Astrocyte (in vitro differentiated cells and primary cell): ENCODE data around the gene CLDN3. TPM values are rescaled to one million over a fixed set of nuclear protein-coding genes. Genes with fewer than 3 reads are reported as not detected.
A peak's percentile ranks its signal among the peaks of the same experiment; 100 is the strongest.
"Not testable (repeated sequence)": the region's sequence is repeated elsewhere in the genome, so short reads cannot be mapped to it uniquely, and the experiment has no call there.

Experiments
- DNase-seq: peaks from one replicate; pipeline ENCODE4 v3.0.0-alpha.2; 2010; ENCODE audit warnings: low read depth
- FAIRE-seq: peaks from 2 replicates; lab custom pipeline; 2011; peaks lifted over from hg19 to GRCh38; lab: Jason Lieb, UNC
- H2AFZ ChIP-seq: 2 replicates; pipeline ENCODE4 v1.6.0; 2012; ENCODE audit warnings: low read depth, low read length, inconsistent platforms
- H3K27ac ChIP-seq: 2 replicates; pipeline ENCODE4 v1.5.1; 2011; ENCODE audit warnings: low read depth, low read length, inconsistent platforms
- H3K27me3 ChIP-seq: 2 replicates; pipeline ENCODE4 v1.6.0; 2011; ENCODE audit warnings: low read length, inconsistent platforms; ENCODE audit not compliant: insufficient read depth
- H3K36me3 ChIP-seq: 2 replicates; pipeline ENCODE4 v1.5.1; 2011; ENCODE audit warnings: low read length, inconsistent platforms; ENCODE audit not compliant: insufficient read depth
- H3K4me1 ChIP-seq: 2 replicates; pipeline ENCODE4 v1.5.1; 2011; ENCODE audit warnings: low read length, inconsistent platforms; ENCODE audit not compliant: insufficient read depth
- H3K4me2 ChIP-seq: 2 replicates; pipeline ENCODE4 v1.6.0; 2012; ENCODE audit warnings: low read length, inconsistent platforms
- H3K4me3 ChIP-seq: 2 replicates; pipeline ENCODE4 v1.5.1; 2011; ENCODE audit warnings: low read depth, mild to moderate bottlenecking, low read length, inconsistent platforms; ENCODE audit not compliant: insufficient read depth
- H3K79me2 ChIP-seq: 2 replicates; pipeline ENCODE4 v1.6.0; 2012; ENCODE audit warnings: mild to moderate bottlenecking, low read length, inconsistent platforms; ENCODE audit not compliant: insufficient read depth
- H3K9ac ChIP-seq: 2 replicates; pipeline ENCODE4 v1.6.0; 2012; ENCODE audit warnings: mild to moderate bottlenecking, low read length, inconsistent platforms
- H3K9me3 ChIP-seq: 2 replicates; pipeline ENCODE4 v1.5.1; 2012; ENCODE audit warnings: low read depth, mild to moderate bottlenecking, low read length, inconsistent platforms; ENCODE audit not compliant: insufficient read depth
- H4K20me1 ChIP-seq: 2 replicates; pipeline ENCODE4 v1.6.0; 2012; ENCODE audit warnings: low read length, inconsistent platforms; ENCODE audit not compliant: insufficient read depth
- H3K27ac Mint-ChIP-seq: one replicate; pipeline ENCODE4 v1.8.0; 2021; ENCODE audit warnings: mild to moderate bottlenecking, mixed read lengths; ENCODE audit not compliant: unreplicated experiment
- H3K27me3 Mint-ChIP-seq: one replicate; pipeline ENCODE4 v1.8.0; 2021; ENCODE audit warnings: low read depth, mixed read lengths; ENCODE audit not compliant: unreplicated experiment
- H3K36me3 Mint-ChIP-seq: one replicate; pipeline ENCODE4 v1.8.0; 2021; ENCODE audit warnings: low read depth, mixed read lengths; ENCODE audit not compliant: unreplicated experiment
- H3K4me1 Mint-ChIP-seq: one replicate; pipeline ENCODE4 v1.8.0; 2021; ENCODE audit warnings: low read depth, mixed read lengths; ENCODE audit not compliant: unreplicated experiment
- H3K4me3 Mint-ChIP-seq: one replicate; pipeline ENCODE4 v1.8.0; 2021; ENCODE audit warnings: mild to moderate bottlenecking, moderate library complexity, mixed read lengths; ENCODE audit not compliant: unreplicated experiment
- H3K9me3 Mint-ChIP-seq: one replicate; pipeline ENCODE4 v1.8.0; 2021; ENCODE audit warnings: mild to moderate bottlenecking, mixed read lengths; ENCODE audit not compliant: unreplicated experiment
- EZH2 ChIP-seq: IDR thresholded peaks from 2 replicates; pipeline ENCODE4 v1.6.1; 2012; ENCODE audit warnings: mild to moderate bottlenecking, low read length, inconsistent platforms; ENCODE audit not compliant: insufficient read depth
- total RNA-seq: library from RNA; stranded (reverse); gene quantifications from 2 replicates; pipeline ENCODE4 v1.2.1, GENCODE V29; 2021
- TF ChIP-seq, protein P1 (sequence below): IDR thresholded peaks from 2 replicates; pipeline ENCODE4 v1.5.1; 2011; ENCODE audit warnings: low read depth, mild to moderate bottlenecking, inconsistent platforms, low read length, moderate library complexity; ENCODE audit not compliant: insufficient read depth

Gene CLDN3
- total RNA-seq, 1 donor from 2014 or later, result 0.68 TPM

DNA sequence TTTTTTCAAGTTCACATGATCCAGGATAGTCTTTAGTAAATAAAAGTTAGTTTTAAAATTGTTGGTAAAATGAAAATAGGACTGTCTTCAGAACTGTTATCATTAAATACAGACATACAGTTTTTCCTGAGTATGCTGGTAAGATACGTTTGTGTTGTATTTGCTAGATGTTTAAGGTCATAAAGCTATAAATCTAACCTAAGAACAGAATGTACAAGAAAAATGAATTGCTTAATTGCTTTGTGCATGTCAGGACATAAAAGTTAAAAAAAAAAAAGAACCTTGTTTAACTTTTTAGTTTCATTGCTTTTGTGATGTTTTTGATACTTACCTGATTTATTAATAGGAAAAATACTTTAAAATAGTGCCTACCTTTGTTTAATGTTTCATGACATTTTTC is 31.5 kb upstream of the CLDN3 start:
- H3K79me2 ChIP-seq, result no peaks in the 10 kb centered on the region
- H3K4me1 ChIP-seq, result no peaks in the 10 kb centered on the region
- no peak overlapping the region for H2AFZ ChIP-seq
- DNase-seq (no peak), FAIRE-seq (no peak)
- H3K36me3 ChIP-seq, result no peaks in the 10 kb centered on the region
- H3K27me3 ChIP-seq, result no peaks in the 10 kb centered on the region
- TF ChIP-seq EZH2, result no peak
- TF ChIP-seq, protein P1, sequence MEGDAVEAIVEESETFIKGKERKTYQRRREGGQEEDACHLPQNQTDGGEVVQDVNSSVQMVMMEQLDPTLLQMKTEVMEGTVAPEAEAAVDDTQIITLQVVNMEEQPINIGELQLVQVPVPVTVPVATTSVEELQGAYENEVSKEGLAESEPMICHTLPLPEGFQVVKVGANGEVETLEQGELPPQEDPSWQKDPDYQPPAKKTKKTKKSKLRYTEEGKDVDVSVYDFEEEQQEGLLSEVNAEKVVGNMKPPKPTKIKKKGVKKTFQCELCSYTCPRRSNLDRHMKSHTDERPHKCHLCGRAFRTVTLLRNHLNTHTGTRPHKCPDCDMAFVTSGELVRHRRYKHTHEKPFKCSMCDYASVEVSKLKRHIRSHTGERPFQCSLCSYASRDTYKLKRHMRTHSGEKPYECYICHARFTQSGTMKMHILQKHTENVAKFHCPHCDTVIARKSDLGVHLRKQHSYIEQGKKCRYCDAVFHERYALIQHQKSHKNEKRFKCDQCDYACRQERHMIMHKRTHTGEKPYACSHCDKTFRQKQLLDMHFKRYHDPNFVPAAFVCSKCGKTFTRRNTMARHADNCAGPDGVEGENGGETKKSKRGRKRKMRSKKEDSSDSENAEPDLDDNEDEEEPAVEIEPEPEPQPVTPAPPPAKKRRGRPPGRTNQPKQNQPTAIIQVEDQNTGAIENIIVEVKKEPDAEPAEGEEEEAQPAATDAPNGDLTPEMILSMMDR, result no peak
- no peak overlapping the region for H3K27ac ChIP-seq
- H3K4me3 ChIP-seq, result no peak overlapping the region
- H4K20me1 ChIP-seq, result no peaks in the 10 kb centered on the region
- H3K4me3 Mint-ChIP-seq, result no peak overlapping the region
- no peak overlapping the region for H3K27ac Mint-ChIP-seq
- H3K9me3 Mint-ChIP-seq, result no peaks in the 10 kb centered on the region
- H3K4me2 ChIP-seq, result no peak overlapping the region
- no peaks in the 10 kb centered on the region for H3K27me3 Mint-ChIP-seq
- no peak overlapping the region for H3K9ac ChIP-seq
- no peaks in the 10 kb centered on the region for H3K9me3 ChIP-seq
- peaks cover 5% of the 10 kb centered on the region for H3K4me1 Mint-ChIP-seq
- no peaks in the 10 kb centered on the region for H3K36me3 Mint-ChIP-seq

DNA sequence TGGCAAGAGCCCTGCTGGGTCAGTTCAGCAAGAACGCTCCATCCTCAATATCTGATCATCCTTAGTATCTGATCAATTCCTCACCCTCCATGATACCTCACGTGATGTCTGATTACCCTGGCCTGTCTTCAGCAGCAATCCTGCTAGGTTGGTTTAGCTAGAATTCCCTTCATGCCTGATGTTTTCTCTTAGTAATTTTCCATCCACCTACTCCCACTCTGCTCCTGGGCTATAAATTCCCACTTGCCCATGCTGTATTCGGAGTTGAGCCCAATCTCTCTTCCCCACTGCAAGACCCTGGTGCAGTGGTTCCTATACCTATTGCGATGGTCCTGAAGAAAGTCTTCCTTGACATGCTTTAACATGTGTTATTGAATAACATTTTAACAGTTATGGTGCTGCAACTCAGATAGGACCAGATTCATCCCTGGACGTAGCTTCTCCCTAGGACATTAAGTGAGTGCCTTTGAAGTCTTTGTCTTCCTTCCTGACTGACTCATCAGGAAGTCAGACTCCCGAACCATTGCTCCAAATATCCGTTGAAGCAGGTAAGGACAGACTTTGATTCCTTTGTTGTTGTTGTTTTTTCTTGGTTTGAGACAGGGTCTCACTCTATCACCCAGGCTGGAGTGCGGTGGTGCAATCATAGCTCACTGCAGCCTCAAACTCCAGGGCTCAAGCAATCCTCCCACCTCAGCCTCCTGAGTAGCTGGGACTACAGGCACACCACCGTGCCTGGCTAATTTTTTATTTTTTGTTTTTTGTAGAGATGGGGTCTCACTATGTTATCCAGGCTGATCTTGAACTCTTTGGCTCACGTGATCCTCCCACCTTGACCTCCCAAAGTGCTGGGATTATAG is 29.4 kb upstream of the CLDN3 start:
- Histone ChIP-seq H3K4me2 (no peak overlapping the region), H3K36me3 (no peaks in the 10 kb centered on the region), H3K4me1 (no peaks in the 10 kb centered on the region), H3K9ac (no peak overlapping the region), H3K79me2 (no peaks in the 10 kb centered on the region), H3K4me3 (no peak overlapping the region), H4K20me1 (no peaks in the 10 kb centered on the region), H3K27me3 (no peaks in the 10 kb centered on the region), H2AFZ (peak overlapping the region; percentile 51), H3K9me3 (no peaks in the 10 kb centered on the region), H3K27ac (no peak overlapping the region)
- TF ChIP-seq, protein P1, result no peak
- TF ChIP-seq EZH2, result no peak
- Mint-ChIP-seq H3K9me3 (no peaks in the 10 kb centered on the region), H3K4me3 (no peak overlapping the region), H3K27me3 (no peaks in the 10 kb centered on the region), H3K27ac (no peak overlapping the region), H3K36me3 (no peaks in the 10 kb centered on the region), H3K4me1 (peaks cover 5% of the 10 kb centered on the region)
- FAIRE-seq (no peak), DNase-seq (no peak)

DNA sequence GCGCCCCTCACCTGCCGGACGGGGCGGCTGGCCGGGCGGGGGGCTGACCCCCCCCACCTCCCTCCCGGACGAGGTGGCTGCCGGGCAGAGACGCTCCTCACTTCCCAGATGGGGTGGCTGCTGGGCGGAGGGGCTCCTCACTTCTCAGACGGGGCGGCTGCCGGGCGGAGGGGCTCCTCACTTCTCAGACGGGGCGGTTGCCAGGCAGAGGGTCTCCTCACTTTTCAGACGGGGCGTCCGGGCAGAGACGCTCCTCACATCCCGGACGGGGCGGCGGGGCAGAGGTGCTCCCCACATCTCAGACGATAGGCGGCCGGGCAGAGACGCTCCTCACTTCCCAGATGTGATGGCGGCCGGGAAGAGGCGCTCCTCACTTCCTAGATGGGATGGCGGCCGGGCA is 27.1 kb upstream of the CLDN3 start:
- H3K27me3 ChIP-seq, H3K27ac ChIP-seq, FAIRE-seq, H3K36me3 Mint-ChIP-seq, H3K4me1 Mint-ChIP-seq, H3K4me2 ChIP-seq, DNase-seq, H3K4me3 Mint-ChIP-seq, H3K27ac Mint-ChIP-seq, H3K4me1 ChIP-seq, H3K9me3 Mint-ChIP-seq, H3K4me3 ChIP-seq, H4K20me1 ChIP-seq, H3K9me3 ChIP-seq, H3K36me3 ChIP-seq, H3K27me3 Mint-ChIP-seq, H3K9ac ChIP-seq, H2AFZ ChIP-seq, H3K79me2 ChIP-seq: not testable (repeated sequence)

DNA sequence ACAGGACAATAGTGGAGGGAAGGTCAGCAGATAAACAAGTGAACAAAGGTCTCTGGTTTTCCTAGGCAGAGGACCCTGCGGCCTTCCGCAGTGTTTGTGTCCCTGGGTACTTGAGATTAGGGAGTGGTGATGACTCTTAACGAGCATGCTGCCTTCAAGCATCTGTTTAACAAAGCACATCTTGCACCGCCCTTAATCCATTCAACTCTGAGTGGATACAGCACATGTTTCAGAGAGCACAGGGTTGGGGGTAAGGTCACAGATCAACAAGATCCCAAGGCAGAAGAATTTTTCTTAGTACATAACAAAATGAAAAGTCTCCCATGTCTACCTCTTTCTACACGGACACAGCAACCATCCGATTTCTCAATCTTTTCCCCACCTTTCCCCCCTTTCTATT is 26.6 kb upstream of the CLDN3 start:
- H3K27ac Mint-ChIP-seq, H3K4me2 ChIP-seq, H3K27ac ChIP-seq, H3K36me3 ChIP-seq, H2AFZ ChIP-seq, H3K27me3 ChIP-seq, H3K79me2 ChIP-seq, H3K9me3 ChIP-seq, FAIRE-seq, H3K27me3 Mint-ChIP-seq, H3K4me1 ChIP-seq, H3K4me3 ChIP-seq, H3K9me3 Mint-ChIP-seq, H3K9ac ChIP-seq, H4K20me1 ChIP-seq, H3K4me3 Mint-ChIP-seq, H3K36me3 Mint-ChIP-seq, DNase-seq, H3K4me1 Mint-ChIP-seq: not testable (repeated sequence)

DNA sequence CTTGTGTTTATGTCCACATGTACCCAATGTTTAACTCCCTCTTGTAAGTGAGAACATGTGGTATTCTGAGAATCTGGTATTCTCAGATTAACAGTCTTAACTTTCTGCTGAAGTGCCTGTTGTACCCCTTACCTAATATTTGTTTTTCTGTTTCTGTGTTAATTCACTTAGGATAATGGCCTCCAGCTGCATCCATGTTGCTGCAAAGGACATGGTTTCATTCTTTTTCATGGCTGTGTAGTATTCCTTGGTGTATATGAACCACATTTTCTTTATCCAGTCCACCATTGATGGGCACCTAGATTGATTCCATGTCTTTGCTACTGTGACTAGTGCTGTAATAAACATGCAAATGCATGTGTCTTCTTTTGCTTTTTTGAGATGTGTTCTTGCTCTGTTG is 25.1 kb upstream of the CLDN3 start:
- H3K9me3 ChIP-seq, H4K20me1 ChIP-seq: not testable (repeated sequence)

More for the DNA sequence above, 25.1 kb upstream of the CLDN3 start:
- not testable (repeated sequence) for H3K4me3 ChIP-seq, H3K4me1 Mint-ChIP-seq, H3K36me3 ChIP-seq, H3K27ac Mint-ChIP-seq, H3K27ac ChIP-seq, H3K4me1 ChIP-seq, H3K9ac ChIP-seq, DNase-seq, H3K27me3 ChIP-seq, H3K4me2 ChIP-seq, H3K27me3 Mint-ChIP-seq, H3K36me3 Mint-ChIP-seq, H3K79me2 ChIP-seq, FAIRE-seq, H3K4me3 Mint-ChIP-seq, H2AFZ ChIP-seq, H3K9me3 Mint-ChIP-seq
